ENCODE results near the gene SPINDOC.

DNA sequence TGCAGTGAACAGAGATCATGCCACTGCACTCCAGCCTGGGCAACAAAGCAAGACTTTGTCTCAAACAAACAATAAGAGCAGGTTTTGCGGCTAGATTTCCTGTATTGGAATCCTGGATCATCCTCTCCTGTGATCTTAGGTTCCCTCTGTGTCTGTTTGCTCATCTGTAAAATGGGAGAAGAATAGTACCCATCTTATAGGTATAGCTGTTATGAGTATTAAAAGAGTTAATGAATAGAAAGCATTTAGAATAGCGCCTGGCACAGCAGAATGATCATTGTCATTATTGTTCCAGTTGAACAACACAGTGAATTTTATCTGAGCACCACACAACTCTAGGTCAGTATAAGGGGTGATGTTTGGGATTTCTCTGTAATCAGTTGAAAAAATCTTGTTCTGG lies 36.4 kb downstream of the SPINDOC start:
- no peak for TF ChIP-seq EZH2 (IDR thresholded peaks at IDR 0.05; ENCODE audit: insufficient read depth, poor library complexity, severe bottlenecking)
- TF ChIP-seq EZH2phosphoT487 (IDR thresholded peaks at IDR 0.05; ENCODE audit: insufficient read depth, low read depth): no peak
